Measurements from ENCODE around the gene MYO9B. TPM values are rescaled to one million over a fixed set of nuclear protein-coding genes. Genes with fewer than 3 reads are reported as not detected.

MYO9B gene
- total RNA-seq, 1 donor from 2014 or later: 30.7 TPM

GRCh38 chr19:17041976-17042375 is 33.6 kb upstream of the MYO9B start:
- Histone ChIP-seq H3K27me3 (ENCODE audit: low read depth) (peaks cover 15% of the 10 kb centered on the region), H3K27ac (replicated peaks) (peak overlapping the region; percentile 85), H3K4me1 (peaks cover 15% of the 10 kb centered on the region), H3K4me3 (no peak overlapping the region), H3K36me3 (no peaks in the 10 kb centered on the region), H3K9me3 (replicated peaks) (no peaks in the 10 kb centered on the region)
- TF ChIP-seq, protein P1, sequence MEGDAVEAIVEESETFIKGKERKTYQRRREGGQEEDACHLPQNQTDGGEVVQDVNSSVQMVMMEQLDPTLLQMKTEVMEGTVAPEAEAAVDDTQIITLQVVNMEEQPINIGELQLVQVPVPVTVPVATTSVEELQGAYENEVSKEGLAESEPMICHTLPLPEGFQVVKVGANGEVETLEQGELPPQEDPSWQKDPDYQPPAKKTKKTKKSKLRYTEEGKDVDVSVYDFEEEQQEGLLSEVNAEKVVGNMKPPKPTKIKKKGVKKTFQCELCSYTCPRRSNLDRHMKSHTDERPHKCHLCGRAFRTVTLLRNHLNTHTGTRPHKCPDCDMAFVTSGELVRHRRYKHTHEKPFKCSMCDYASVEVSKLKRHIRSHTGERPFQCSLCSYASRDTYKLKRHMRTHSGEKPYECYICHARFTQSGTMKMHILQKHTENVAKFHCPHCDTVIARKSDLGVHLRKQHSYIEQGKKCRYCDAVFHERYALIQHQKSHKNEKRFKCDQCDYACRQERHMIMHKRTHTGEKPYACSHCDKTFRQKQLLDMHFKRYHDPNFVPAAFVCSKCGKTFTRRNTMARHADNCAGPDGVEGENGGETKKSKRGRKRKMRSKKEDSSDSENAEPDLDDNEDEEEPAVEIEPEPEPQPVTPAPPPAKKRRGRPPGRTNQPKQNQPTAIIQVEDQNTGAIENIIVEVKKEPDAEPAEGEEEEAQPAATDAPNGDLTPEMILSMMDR (IDR thresholded peaks at IDR 0.05; ENCODE audit: borderline replicate concordance): no peak
- peak; percentile 53 for DNase-seq
- intact Hi-C loops (cut with micrococcal nuclease): no loop called here

GRCh38 chr19:17043744-17044143 is 31.8 kb upstream of the MYO9B start:
- TF ChIP-seq, protein P1 (IDR thresholded peaks at IDR 0.05; ENCODE audit: borderline replicate concordance): no peak
- no peak overlapping the region for H3K4me3 ChIP-seq
- H3K9me3 ChIP-seq (replicated peaks): no peaks in the 10 kb centered on the region
- intact Hi-C loops (cut with micrococcal nuclease): no loop called here
- no peak for DNase-seq
- no peak overlapping the region for H3K27ac ChIP-seq (replicated peaks)
- H3K36me3 ChIP-seq: peaks cover under 1% of the 10 kb centered on the region
- peaks cover 15% of the 10 kb centered on the region for H3K4me1 ChIP-seq
- H3K27me3 ChIP-seq (ENCODE audit: low read depth): peaks cover 11% of the 10 kb centered on the region

DNA sequence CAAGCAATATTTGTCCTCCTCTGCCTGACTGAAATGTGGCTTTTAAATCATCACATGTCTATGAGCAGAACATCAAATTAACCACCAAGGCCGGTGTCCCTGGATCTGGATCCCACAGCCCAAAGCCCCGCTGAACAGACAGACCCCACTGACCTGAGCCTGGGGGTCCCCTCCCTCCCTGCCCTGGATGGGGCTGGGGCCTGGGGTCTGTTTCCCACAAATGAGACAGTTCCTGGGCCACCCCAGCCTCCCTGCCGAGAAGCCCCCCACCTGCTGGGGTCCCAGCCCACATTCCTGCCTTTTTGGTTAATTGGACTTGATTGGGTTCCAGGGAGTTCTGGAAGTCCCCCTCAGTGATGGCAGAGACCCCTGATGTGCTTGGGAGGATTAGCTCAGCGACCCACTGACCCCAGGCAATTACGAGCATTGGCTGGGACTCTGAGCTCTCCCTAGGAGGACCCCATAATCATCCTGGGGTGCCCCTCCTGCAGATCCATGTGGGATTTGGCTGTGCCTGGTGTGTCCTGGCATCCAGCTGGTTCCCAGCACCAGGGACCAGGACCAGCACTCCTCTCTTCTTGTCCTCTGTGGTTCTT is 29.6 kb upstream of the MYO9B start:
- intact Hi-C loops (cut with micrococcal nuclease): no loop called here
- H3K4me3 ChIP-seq: no peak overlapping the region
- TF ChIP-seq, protein P1 (IDR thresholded peaks at IDR 0.05; ENCODE audit: borderline replicate concordance): no peak

DNA sequence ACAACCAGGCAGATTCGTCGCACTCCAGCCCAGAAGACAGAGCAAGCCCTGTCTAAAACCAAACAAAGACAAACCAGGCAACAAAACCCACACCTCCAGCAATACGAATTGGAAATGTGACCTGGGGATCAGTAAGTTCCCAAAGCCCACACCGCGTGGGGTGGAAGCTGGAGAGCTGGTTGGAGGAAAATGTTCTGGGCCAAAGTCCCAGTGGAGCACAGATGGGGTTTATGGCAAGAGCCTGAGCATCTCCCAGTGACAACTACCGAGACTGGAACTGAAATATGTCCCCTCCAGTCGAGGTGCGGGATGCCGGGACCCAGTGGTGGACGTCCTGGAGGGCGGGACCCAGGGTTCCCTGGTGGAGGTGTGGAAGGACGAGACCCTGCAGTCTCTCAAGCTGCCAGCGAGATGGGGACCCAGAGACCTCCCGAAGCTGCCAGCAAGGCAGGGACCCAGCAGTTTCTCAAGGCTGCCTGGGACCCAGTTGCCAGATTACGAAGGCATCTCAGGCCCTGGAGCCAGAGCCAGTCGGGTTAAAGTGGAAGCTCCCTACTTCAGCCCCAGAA is 26.6 kb upstream of the MYO9B start:
- no peaks in the 10 kb centered on the region for H3K4me1 ChIP-seq
- intact Hi-C loops (cut with micrococcal nuclease): no loop called here
- no peak overlapping the region for H3K4me3 ChIP-seq
- no peaks in the 10 kb centered on the region for H3K9me3 ChIP-seq (replicated peaks)
- no peak for DNase-seq
- peaks cover 38% of the 10 kb centered on the region for H3K36me3 ChIP-seq
- TF ChIP-seq, protein P1 (IDR thresholded peaks at IDR 0.05; ENCODE audit: borderline replicate concordance): no peak
- H3K27me3 ChIP-seq (ENCODE audit: low read depth): no peaks in the 10 kb centered on the region
- no peak overlapping the region for H3K27ac ChIP-seq (replicated peaks)

More for the DNA sequence above, 29.6 kb upstream of the MYO9B start:
- Histone ChIP-seq H3K27ac (replicated peaks) (no peak overlapping the region), H3K36me3 (peaks cover 19% of the 10 kb centered on the region), H3K27me3 (ENCODE audit: low read depth) (no peaks in the 10 kb centered on the region), H3K4me1 (peaks cover 15% of the 10 kb centered on the region), H3K9me3 (replicated peaks) (no peaks in the 10 kb centered on the region)
- no peak for DNase-seq

DNA sequence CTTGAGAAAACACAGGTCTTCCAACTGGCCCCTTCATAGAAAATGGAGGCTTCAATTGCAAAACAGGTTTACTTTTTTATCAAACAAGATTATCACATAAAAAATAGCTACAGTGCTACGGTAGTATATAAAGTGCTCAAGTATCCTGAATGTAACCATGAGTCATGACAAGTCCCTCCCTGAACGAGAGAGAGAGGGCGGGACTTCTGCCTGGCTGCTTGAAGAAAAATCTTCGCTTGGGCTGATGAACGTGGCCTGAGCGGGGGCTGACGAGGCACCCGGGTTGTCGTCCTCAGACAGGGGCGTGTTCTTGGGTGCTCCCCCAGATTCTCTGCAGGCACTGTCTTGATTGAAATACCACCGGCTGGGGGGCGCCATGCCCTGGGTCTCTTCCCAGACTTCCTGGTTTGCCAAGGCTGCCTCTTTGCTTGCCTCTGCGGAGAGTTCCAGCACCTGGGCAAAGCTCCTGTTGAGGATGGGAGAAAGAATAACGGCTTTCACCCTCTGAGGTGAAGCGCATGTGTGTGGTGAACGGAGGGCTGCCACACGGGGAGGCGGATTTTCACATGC is 25.8 kb upstream of the MYO9B start:
- Histone ChIP-seq H3K27ac (replicated peaks) (no peak overlapping the region), H3K4me3 (no peak overlapping the region), H3K27me3 (ENCODE audit: low read depth) (no peaks in the 10 kb centered on the region), H3K36me3 (peaks cover 46% of the 10 kb centered on the region), H3K4me1 (no peaks in the 10 kb centered on the region), H3K9me3 (replicated peaks) (no peaks in the 10 kb centered on the region)
- intact Hi-C loops (cut with micrococcal nuclease): loop anchor here (5.0 kb wide), 1 partner anchor 277 kb away; no protein-coding TSS in a partner anchor
- DNase-seq: no peak
- TF ChIP-seq, protein P1 (IDR thresholded peaks at IDR 0.05; ENCODE audit: borderline replicate concordance): no peak
